HepG2 (cell line): ENCODE data around the gene NISCH. TPM values are rescaled to one million over a fixed set of nuclear protein-coding genes. Genes with fewer than 3 reads are reported as not detected.

Source experiments
- ADNP ChIP-seq: sonication (generic); formaldehyde crosslinking; IDR thresholded peaks from 2 replicates; pipeline ENCODE4 v1.4.0; 2020; ENCODE audit warnings: missing genetic modification reagents
- BCL6 ChIP-seq: IDR thresholded peaks from 2 replicates; pipeline ENCODE4 v1.6.1; 2016; ENCODE audit warnings: missing genetic modification reagents, missing compliant biosample characterization
- CBX5 ChIP-seq: sonication (generic); formaldehyde crosslinking; IDR thresholded peaks from 2 replicates; pipeline ENCODE4 v1.4.0; 2020; ENCODE audit warnings: missing genetic modification reagents, borderline replicate concordance
- CREB3 ChIP-seq: sonication (generic); formaldehyde crosslinking; IDR thresholded peaks from 2 replicates; pipeline ENCODE4 v1.5.0; 2020; ENCODE audit warnings: missing genetic modification reagents
- DNMT1 ChIP-seq: sonication (generic); formaldehyde crosslinking; IDR thresholded peaks from 2 replicates; pipeline ENCODE4 v1.5.1; 2020; ENCODE audit warnings: mild to moderate bottlenecking, missing genetic modification reagents
- GZF1 ChIP-seq: sonication (generic); formaldehyde crosslinking; IDR thresholded peaks from 2 replicates; pipeline ENCODE4 v1.5.1; 2020; ENCODE audit warnings: mild to moderate bottlenecking, missing genetic modification reagents
- HINFP ChIP-seq: sonication (generic); formaldehyde crosslinking; IDR thresholded peaks from 2 replicates; pipeline ENCODE4 v1.4.0; 2020; ENCODE audit warnings: low read depth, mild to moderate bottlenecking, missing genetic modification reagents
- HMGXB4 ChIP-seq, 2 experiments: sonication (generic) in 1 of 2; formaldehyde crosslinking in 1 of 2; IDR thresholded peaks; 2 replicates each; pipeline versions ENCODE4 v1.4.0 to v1.6.1; 2018 to 2020; ENCODE audit warnings: missing genetic modification reagents in 2 of 2, borderline replicate concordance in 1 of 2, low read depth in 1 of 2, mild to moderate bottlenecking in 1 of 2, missing biosample characterization in 1 of 2
- KMT2B ChIP-seq: IDR thresholded peaks from 2 replicates; pipeline ENCODE4 v1.6.1; 2016; ENCODE audit warnings: missing genetic modification reagents, missing compliant biosample characterization
- MLX ChIP-seq: IDR thresholded peaks from 2 replicates; pipeline ENCODE4 v1.6.1; 2016
- NBN ChIP-seq: fragments of 450-650 bp; conservative IDR thresholded peaks from 2 replicates; pipeline ENCODE4 v1.6.1; 2017
- NCOA2 ChIP-seq: sonication (generic); formaldehyde crosslinking; IDR thresholded peaks from 2 replicates; pipeline ENCODE4 v1.8.0; 2022; ENCODE audit warnings: inconsistent platforms
- NR1H2 ChIP-seq: sonication (generic); formaldehyde crosslinking; IDR thresholded peaks from 2 replicates; pipeline ENCODE4 v1.8.1; 2022; ENCODE audit warnings: low read depth, missing genetic modification reagents, borderline replicate concordance
- PTBP1 ChIP-seq: fragments of 200-400 bp; formaldehyde crosslinking; IDR thresholded peaks from 2 replicates; pipeline ENCODE4 v1.6.1; 2018; ENCODE audit warnings: low read length, low read depth; ENCODE audit not compliant: poor library complexity, severe bottlenecking
- ZEB1 ChIP-seq: IDR thresholded peaks from 2 replicates; pipeline ENCODE4 v1.6.1; 2012; ENCODE audit warnings: mild to moderate bottlenecking, low read depth, inconsistent platforms; ENCODE audit not compliant: insufficient replicate concordance
- ZFAT ChIP-seq: sonication (generic); formaldehyde crosslinking; conservative IDR thresholded peaks from 2 replicates; pipeline ENCODE4 v1.8.1; 2023; ENCODE audit warnings: missing genetic modification reagents, inconsistent platforms
- ZFP41 ChIP-seq: sonication (generic); formaldehyde crosslinking; IDR thresholded peaks from 2 replicates; pipeline ENCODE4 v1.4.0; 2020; ENCODE audit warnings: mild to moderate bottlenecking, missing genetic modification reagents, borderline replicate concordance
- ZKSCAN5 ChIP-seq: sonication (generic); formaldehyde crosslinking; IDR thresholded peaks from 2 replicates; pipeline ENCODE4 v1.5.1; 2020; ENCODE audit warnings: mild to moderate bottlenecking, missing genetic modification reagents
- ZNF138 ChIP-seq: sonication (generic); formaldehyde crosslinking; IDR thresholded peaks from 2 replicates; pipeline ENCODE4 v1.5.0; 2020; ENCODE audit warnings: mild to moderate bottlenecking, low read depth, missing genetic modification reagents
- ZNF24 ChIP-seq: fragments of 450-650 bp; IDR thresholded peaks from 2 replicates; pipeline ENCODE4 v1.6.1; 2017; ENCODE audit warnings: antibody characterized with exemption, mild to moderate bottlenecking
- ZNF33B ChIP-seq: sonication (generic); formaldehyde crosslinking; IDR thresholded peaks from 2 replicates; pipeline ENCODE4 v1.5.1; 2020; ENCODE audit warnings: mild to moderate bottlenecking, missing genetic modification reagents
- ZNF446 ChIP-seq: sonication (generic); formaldehyde crosslinking; IDR thresholded peaks from 2 replicates; pipeline ENCODE4 v1.5.0; 2020; ENCODE audit warnings: mild to moderate bottlenecking, missing genetic modification reagents
- ZNF562 ChIP-seq: sonication (generic); formaldehyde crosslinking; IDR thresholded peaks from 2 replicates; pipeline ENCODE4 v1.8.0; 2022; ENCODE audit warnings: missing genetic modification reagents, borderline replicate concordance
- ZNF607 ChIP-seq: sonication (generic); formaldehyde crosslinking; IDR thresholded peaks from 2 replicates; pipeline ENCODE4 v1.5.1; 2020; ENCODE audit warnings: missing genetic modification reagents, mild to moderate bottlenecking, borderline replicate concordance
- ZNF775 ChIP-seq: sonication (generic); formaldehyde crosslinking; IDR thresholded peaks from 2 replicates; pipeline ENCODE4 v1.4.0; 2020; ENCODE audit warnings: missing genetic modification reagents, mild to moderate bottlenecking, moderate library complexity, borderline replicate concordance
- ZSCAN30 ChIP-seq: sonication (generic); formaldehyde crosslinking; IDR thresholded peaks from 2 replicates; pipeline ENCODE4 v1.5.0; 2020; ENCODE audit warnings: mild to moderate bottlenecking, missing genetic modification reagents
- polyA plus RNA-seq, 8 experiments: library from polyadenylated mRNA; depleted of rRNA in 3 of 8; stranded (reverse) in 7 of 8; unstranded in 1 of 8; fragments of >200 nt; fragmentation: Illumina TruSeq in 4 of 8; extraction: Trizol in 4 of 8; gene quantifications; 2 replicates each; pipeline versions ENCODE4 v1.2.1 to v1.2.3, GENCODE V29; 2011 to 2016; ENCODE audit warnings: low read depth in 4 of 8, missing spikeins in 1 of 8, mixed read lengths in 1 of 8; ENCODE audit not compliant: insufficient read depth in 1 of 8
- total RNA-seq, 5 experiments: library from RNA; depleted of rRNA; stranded (reverse); fragments of >200 nt; fragmentation: Illumina TruSeq; extraction: Trizol; gene quantifications; 2 replicates each; pipeline ENCODE4 v1.2.3, GENCODE V29; 2016; ENCODE audit warnings: low read depth in 1 of 5

Gene NISCH
- total and polyA plus RNA-seq, 2 of the 13 experiments (the other 11 are each of a cell fraction or from before 2014, with no cell fraction given) = 27.0 to 47.6 TPM

GRCh38 chr3:52536369-52537164 lies 81.2 kb downstream of the NISCH start, which contains the start of gene UQCC5 (continued):
- TF ChIP-seq CBX5 = peak; percentile 46; the same call in 1 of the 2 replicates
- no peak for TF ChIP-seq ZNF562 (CRISPR knock-in tag)
- TF ChIP-seq KMT2B (CRISPR knock-in tag) = peak; percentile 78; the same call in 1 of the 2 replicates
- TF ChIP-seq DNMT1 (CRISPR knock-in tag) = peak; percentile 20; the same call in 1 of the 2 replicates
- peak; percentile 82; the same call in 1 of the 2 replicates for TF ChIP-seq CREB3 (CRISPR knock-in tag)
- TF ChIP-seq NBN = no peak
- peak; percentile 64; the same call in 1 of the 2 replicates for TF ChIP-seq NCOA2 (CRISPR knock-in tag)
- TF ChIP-seq ZKSCAN5 (CRISPR knock-in tag) = no peak
- peak; percentile 90; the same call in 1 of the 2 replicates for TF ChIP-seq ZNF138 (CRISPR knock-in tag)
- peak; percentile 94 for TF ChIP-seq ZNF446 (CRISPR knock-in tag)
- no peak for TF ChIP-seq PTBP1
- TF ChIP-seq HMGXB4 (CRISPR knock-in tag; IDR thresholded peaks at IDR 0.05; ENCODE audit: borderline replicate concordance in 1 of 2, low read depth in 1 of 2) = peak; percentile 82 to 84; a peak in 3 of 4 replicates
- TF ChIP-seq ZEB1 = no peak
- TF ChIP-seq ADNP (CRISPR knock-in tag) = 0 out of 2 replicates have a peak, but pooled peaks have one; percentile 14
- TF ChIP-seq ZSCAN30 = no peak
- peak; percentile 20; the same call in 1 of the 2 replicates for TF ChIP-seq GZF1 (CRISPR knock-in tag)
- no peak; the same call in 1 of the 2 replicates for TF ChIP-seq BCL6
- TF ChIP-seq ZNF607 = peak; percentile 97
- peak; percentile 99 for TF ChIP-seq HINFP (CRISPR knock-in tag)
- TF ChIP-seq ZFAT (CRISPR knock-in tag) = peak; percentile 75; the same call in 1 of the 2 replicates
- no peak; the same call in 1 of the 2 replicates for TF ChIP-seq NR1H2
- 0 out of 2 replicates have a peak, but pooled peaks have one; percentile 54 for TF ChIP-seq MLX (CRISPR knock-in tag)
- peak; percentile 73; the same call in 1 of the 2 replicates for TF ChIP-seq ZFP41 (CRISPR knock-in tag)
- TF ChIP-seq ZNF33B (CRISPR knock-in tag) = peak; percentile 87
- no peak for TF ChIP-seq ZNF775 (CRISPR knock-in tag)
- TF ChIP-seq ZNF24 = no peak
